K562 (cell line): ENCODE data around the gene KAT5. TPM values are rescaled to one million over a fixed set of nuclear protein-coding genes. Genes with fewer than 3 reads are reported as not detected.
A peak's percentile ranks its signal among the peaks of the same experiment; 100 is the strongest.

Experiments
- ATF4 ChIP-seq: fragments of 450-650 bp; formaldehyde crosslinking; IDR thresholded peaks from 2 replicates; pipeline ENCODE4 v1.4.0; 2022; ENCODE audit warnings: mild to moderate bottlenecking, moderate library complexity
- CBX3 ChIP-seq, 2 experiments: IDR thresholded peaks; 1 replicate in 1 of 2; 2 replicates in 1 of 2; pipeline ENCODE4 v1.6.1; 2012; ENCODE audit warnings: inconsistent platforms in 2 of 2, low read length in 2 of 2, borderline replicate concordance in 1 of 2, control low read depth in 1 of 2
- CREB5 ChIP-seq: fragments of 250-450 bp; sonication (Bioruptor Pico); IDR thresholded peaks from 2 replicates; pipeline ENCODE4 v1.5.0; 2020; ENCODE audit warnings: mild to moderate bottlenecking
- HNRNPL ChIP-seq: fragments of 200-400 bp; formaldehyde crosslinking; IDR thresholded peaks from 2 replicates; pipeline ENCODE4 v1.6.1; 2017; ENCODE audit warnings: low read depth, mild to moderate bottlenecking, low read length
- HNRNPUL1 ChIP-seq: fragments of 200-400 bp; formaldehyde crosslinking; IDR thresholded peaks from 2 replicates; pipeline ENCODE4 v1.6.1; 2017; ENCODE audit warnings: low read length
- LEF1 ChIP-seq: fragments of 450-650 bp; IDR thresholded peaks from 2 replicates; pipeline ENCODE4 v1.6.1; 2016; ENCODE audit warnings: mild to moderate bottlenecking
- PCBP2 ChIP-seq: fragments of 200-400 bp; formaldehyde crosslinking; IDR thresholded peaks from 2 replicates; pipeline ENCODE4 v1.6.1; 2018; ENCODE audit warnings: low read length, low read depth, mild to moderate bottlenecking, moderate library complexity; ENCODE audit not compliant: poor library complexity, severe bottlenecking
- RHOXF2B ChIP-seq: fragments of 250-450 bp; sonication (Bioruptor Pico); conservative IDR thresholded peaks from 2 replicates; pipeline ENCODE4 v1.5.1; 2021
- SMARCE1 ChIP-seq: fragments of 450-650 bp; IDR thresholded peaks from 2 replicates; pipeline ENCODE4 v1.7.1; 2016; ENCODE audit warnings: mild to moderate bottlenecking
- ZNF316 ChIP-seq: fragments of 450-650 bp; IDR thresholded peaks from 2 replicates; pipeline ENCODE4 v1.6.1; 2016
- polyA plus RNA-seq, 8 experiments: library from polyadenylated mRNA; depleted of rRNA in 4 of 8; stranded (reverse) in 5 of 8; unstranded in 3 of 8; fragments of >200 nt; fragmentation: Nextera tagmentation in 2 of 8; fragmentation: Illumina TruSeq in 1 of 8; extraction: Ambion mirVana in 2 of 8; extraction: Trizol in 1 of 8; gene quantifications; 2 replicates each; pipeline versions ENCODE4 v1.2.1 to v1.2.3, GENCODE V29; 2011 to 2014; ENCODE audit warnings: inconsistent platforms in 1 of 8, missing spikeins in 1 of 8
- total RNA-seq, 7 experiments: library from RNA; depleted of rRNA in 6 of 7; stranded (reverse); fragments of >200 nt in 6 of 7; fragmentation: Illumina TruSeq in 2 of 7; extraction: Trizol in 2 of 7; gene quantifications; 2 replicates each; pipeline versions ENCODE4 v1.2.1 to v1.2.3, GENCODE V29; 2011 to 2021; ENCODE audit warnings: low replicate concordance in 1 of 7
- TF ChIP-seq, protein P1 (sequence below): fragments of 450-650 bp; IDR thresholded peaks from 2 replicates; pipeline ENCODE4 v1.6.1; 2016; ENCODE audit warnings: missing biosample characterization, missing genetic modification characterization
- TF ChIP-seq, protein P2 (sequence below), 3 experiments: IDR thresholded peaks in 2 of 3; conservative IDR thresholded peaks in 1 of 3; 2 replicates each; pipeline ENCODE4 v1.5.1; 2011 to 2012; ENCODE audit warnings: low read length in 3 of 3, mild to moderate bottlenecking in 3 of 3, control low read depth in 2 of 3, improper control_type of control experiment in 1 of 3, inconsistent platforms in 1 of 3, low read depth in 1 of 3, mixed read lengths in 1 of 3, moderate library complexity in 1 of 3; ENCODE audit not compliant: insufficient read depth in 2 of 3
- TF ChIP-seq, protein P3 (sequence below), 2 experiments: fragments of 450-650 bp; IDR thresholded peaks; 2 replicates each; pipeline ENCODE4 v1.6.1; 2016; ENCODE audit warnings: mild to moderate bottlenecking in 2 of 2, borderline replicate concordance in 1 of 2, low read depth in 1 of 2, moderate library complexity in 1 of 2

The KAT5 gene
- total and polyA plus RNA-seq, 9 of the 15 experiments (the other 6 are each of a cell fraction or from before 2014, with no cell fraction given): 3.6 to 76.8 (median 52.7) TPM

- TF ChIP-seq, protein P1, sequence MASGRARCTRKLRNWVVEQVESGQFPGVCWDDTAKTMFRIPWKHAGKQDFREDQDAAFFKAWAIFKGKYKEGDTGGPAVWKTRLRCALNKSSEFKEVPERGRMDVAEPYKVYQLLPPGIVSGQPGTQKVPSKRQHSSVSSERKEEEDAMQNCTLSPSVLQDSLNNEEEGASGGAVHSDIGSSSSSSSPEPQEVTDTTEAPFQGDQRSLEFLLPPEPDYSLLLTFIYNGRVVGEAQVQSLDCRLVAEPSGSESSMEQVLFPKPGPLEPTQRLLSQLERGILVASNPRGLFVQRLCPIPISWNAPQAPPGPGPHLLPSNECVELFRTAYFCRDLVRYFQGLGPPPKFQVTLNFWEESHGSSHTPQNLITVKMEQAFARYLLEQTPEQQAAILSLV (tag): no peak
- TF ChIP-seq, protein P2, sequence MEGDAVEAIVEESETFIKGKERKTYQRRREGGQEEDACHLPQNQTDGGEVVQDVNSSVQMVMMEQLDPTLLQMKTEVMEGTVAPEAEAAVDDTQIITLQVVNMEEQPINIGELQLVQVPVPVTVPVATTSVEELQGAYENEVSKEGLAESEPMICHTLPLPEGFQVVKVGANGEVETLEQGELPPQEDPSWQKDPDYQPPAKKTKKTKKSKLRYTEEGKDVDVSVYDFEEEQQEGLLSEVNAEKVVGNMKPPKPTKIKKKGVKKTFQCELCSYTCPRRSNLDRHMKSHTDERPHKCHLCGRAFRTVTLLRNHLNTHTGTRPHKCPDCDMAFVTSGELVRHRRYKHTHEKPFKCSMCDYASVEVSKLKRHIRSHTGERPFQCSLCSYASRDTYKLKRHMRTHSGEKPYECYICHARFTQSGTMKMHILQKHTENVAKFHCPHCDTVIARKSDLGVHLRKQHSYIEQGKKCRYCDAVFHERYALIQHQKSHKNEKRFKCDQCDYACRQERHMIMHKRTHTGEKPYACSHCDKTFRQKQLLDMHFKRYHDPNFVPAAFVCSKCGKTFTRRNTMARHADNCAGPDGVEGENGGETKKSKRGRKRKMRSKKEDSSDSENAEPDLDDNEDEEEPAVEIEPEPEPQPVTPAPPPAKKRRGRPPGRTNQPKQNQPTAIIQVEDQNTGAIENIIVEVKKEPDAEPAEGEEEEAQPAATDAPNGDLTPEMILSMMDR (IDR thresholded peaks at IDR 0.05 in 2 of 3, conservative IDR thresholded peaks at IDR 0.05 in 1 of 3; ENCODE audit: insufficient read depth in 2 of 3, low read depth in 1 of 3, low read length in 3 of 3): peak; percentile 97 to 99 (median 98)
- TF ChIP-seq CREB5 (CRISPR knock-in tag) (no peak), RHOXF2B (peak; percentile 91), HNRNPL (no peak), ATF4 (CRISPR knock-in tag) (peak; percentile 48; the same call in 1 of the 2 replicates), HNRNPUL1 (no peak), CBX3 (IDR thresholded peaks at IDR 0.05; ENCODE audit: borderline replicate concordance in 1 of 2, low read length in 2 of 2) (peak in 1 of 2 experiments; percentile 98; a peak in 2 of 3 replicates), LEF1 (peak; percentile 94), PCBP2 (no peak), ZNF316 (no peak), SMARCE1 (no peak)
- TF ChIP-seq, protein P3, sequence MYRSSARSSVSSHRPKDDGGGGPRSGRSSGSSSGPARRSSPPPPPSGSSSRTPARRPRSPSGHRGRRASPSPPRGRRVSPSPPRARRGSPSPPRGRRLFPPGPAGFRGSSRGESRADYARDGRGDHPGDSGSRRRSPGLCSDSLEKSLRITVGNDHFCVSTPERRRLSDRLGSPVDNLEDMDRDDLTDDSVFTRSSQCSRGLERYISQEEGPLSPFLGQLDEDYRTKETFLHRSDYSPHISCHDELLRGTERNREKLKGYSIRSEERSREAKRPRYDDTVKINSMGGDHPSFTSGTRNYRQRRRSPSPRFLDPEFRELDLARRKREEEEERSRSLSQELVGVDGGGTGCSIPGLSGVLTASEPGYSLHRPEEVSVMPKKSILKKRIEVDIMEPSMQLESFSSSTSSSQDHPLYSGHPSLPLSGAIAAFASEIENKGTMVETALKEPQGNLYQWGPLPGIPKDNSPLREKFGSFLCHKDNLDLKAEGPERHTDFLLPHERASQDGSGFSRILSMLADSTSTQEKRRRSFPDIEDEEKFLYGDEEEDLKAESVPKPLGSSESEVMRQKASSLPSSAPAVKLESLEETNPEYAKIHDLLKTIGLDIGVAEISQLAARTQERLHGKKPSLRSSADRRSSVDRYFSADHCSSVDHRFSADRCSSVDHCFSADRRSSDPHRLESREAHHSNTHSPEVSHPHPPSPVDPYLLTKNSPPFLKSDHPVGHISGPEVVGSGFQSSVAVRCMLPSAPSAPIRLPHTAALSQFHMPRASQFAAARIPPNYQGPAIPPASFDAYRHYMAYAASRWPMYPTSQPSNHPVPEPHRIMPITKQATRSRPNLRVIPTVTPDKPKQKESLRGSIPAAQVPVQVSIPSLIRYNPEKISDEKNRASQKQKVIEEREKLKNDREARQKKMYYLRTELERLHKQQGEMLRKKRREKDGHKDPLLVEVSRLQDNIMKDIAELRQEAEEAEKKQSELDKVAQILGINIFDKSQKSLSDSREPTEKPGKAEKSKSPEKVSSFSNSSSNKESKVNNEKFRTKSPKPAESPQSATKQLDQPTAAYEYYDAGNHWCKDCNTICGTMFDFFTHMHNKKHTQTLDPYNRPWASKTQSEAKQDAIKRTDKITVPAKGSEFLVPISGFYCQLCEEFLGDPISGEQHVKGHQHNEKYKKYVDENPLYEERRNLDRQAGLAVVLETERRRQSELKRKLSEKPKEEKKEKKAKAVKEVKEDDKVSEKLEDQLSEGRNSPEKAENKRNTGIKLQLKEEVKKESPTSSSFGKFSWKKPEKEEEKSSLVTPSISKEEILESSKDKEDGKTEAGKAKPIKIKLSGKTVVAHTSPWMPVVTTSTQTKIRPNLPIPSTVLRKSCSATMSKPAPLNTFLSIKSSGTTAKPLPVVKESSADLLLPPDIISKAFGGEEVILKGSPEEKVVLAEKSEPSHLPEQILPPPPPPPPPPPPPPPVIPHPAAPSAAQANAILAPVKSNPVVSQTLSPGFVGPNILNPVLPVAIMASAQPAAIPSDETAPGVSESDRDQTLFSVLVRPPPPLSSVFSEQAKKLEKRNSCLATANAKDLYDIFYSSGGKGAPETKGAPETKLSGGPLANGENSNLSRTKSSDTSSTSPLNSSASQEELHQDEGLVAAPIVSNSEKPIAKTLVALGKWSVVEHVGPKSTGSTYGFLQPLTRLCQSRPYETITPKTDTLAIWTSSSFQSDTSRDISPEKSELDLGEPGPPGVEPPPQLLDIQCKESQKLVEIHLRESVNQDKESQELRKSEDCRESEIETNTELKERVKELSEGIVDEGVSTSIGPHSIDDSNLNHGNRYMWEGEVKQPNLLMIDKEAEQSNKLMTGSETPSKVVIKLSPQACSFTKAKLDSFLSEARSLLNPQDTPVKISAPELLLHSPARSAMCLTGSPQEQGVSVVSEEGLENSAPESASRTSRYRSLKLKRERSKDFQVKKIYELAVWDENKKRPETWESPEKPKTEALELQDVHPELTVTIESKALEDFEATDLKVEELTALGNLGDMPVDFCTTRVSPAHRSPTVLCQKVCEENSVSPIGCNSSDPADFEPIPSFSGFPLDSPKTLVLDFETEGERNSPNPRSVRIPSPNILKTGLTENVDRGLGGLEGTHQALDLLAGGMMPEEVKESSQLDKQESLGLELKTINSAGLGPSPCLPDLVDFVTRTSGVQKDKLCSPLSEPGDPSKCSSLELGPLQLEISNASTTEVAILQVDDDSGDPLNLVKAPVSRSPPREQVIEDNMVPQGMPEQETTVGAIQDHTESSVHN (IDR thresholded peaks at IDR 0.05; ENCODE audit: borderline replicate concordance in 1 of 2, low read depth in 1 of 2): peak in 1 of 2 experiments; percentile 83; a peak in 1 of 4 replicates
Measured at GRCh38 chr11:65711785-65712632, at the start of gene KAT5 (continued).
